T-cell (primary cell): ENCODE results near the gene KLHDC8A. TPM values are rescaled to one million over a fixed set of nuclear protein-coding genes. Genes with fewer than 3 reads are reported as not detected.

Source experiments
- ATAC-seq, 4 experiments: fragments of 200-7000 bp in 3 of 4; fragments of 150-1000 bp in 1 of 4; cut with Tn5 transposase; replicated peaks in 1 of 4; 1 replicate in 3 of 4; 2 replicates in 1 of 4; pipeline ENCODE4 v1.10.0; 2021; ENCODE audit warnings: moderate library complexity in 3 of 4, mild to moderate bottlenecking in 2 of 4, moderate number of reproducible peaks in 1 of 4
- CTCF ChIA-PET, 2 donors: fragments of 300-600 bp; sonication (Branson Sonifier 250); formaldehyde crosslinking; loops; one replicate each; lab custom pipeline; 2022; ENCODE audit warnings: antibody characterized with exemption in 2 of 2; lab: Charles Lee
- POLR2A ChIA-PET, 2 donors: fragments of 300-600 bp; sonication (Branson Sonifier 250); formaldehyde crosslinking; loops; one replicate each; lab custom pipeline; 2022; ENCODE audit warnings: antibody characterized with exemption in 2 of 2; lab: Charles Lee
- DNase-seq, 35 experiments: peaks; one replicate each; pipeline versions ENCODE4 v3.0.0 to v3.0.0-alpha.2; 2013 to 2023
- H3K27ac ChIP-seq: one replicate; pipeline ENCODE4 v1.5.1; 2013; ENCODE audit warnings: low read length
- H3K27me3 ChIP-seq, 2 experiments: replicated peaks in 1 of 2; 1 replicate in 1 of 2; 2 replicates in 1 of 2; pipeline versions ENCODE4 v1.6.1 to v1.7.0; 2013; ENCODE audit warnings: low read length in 1 of 2, mixed read lengths in 1 of 2; ENCODE audit not compliant: control insufficient read depth in 2 of 2, insufficient read depth in 2 of 2; ENCODE audit errors: extremely low read depth in 1 of 2
- H3K36me3 ChIP-seq, 2 donors: 1 replicate in 1 of 2; 2 replicates in 1 of 2; pipeline versions ENCODE4 v1.6.1 to v1.7.0; 2013; ENCODE audit warnings: low read length in 1 of 2; ENCODE audit not compliant: control insufficient read depth in 2 of 2, insufficient read depth in 1 of 2; ENCODE audit errors: extremely low read depth in 1 of 2
- H3K4me1 ChIP-seq, 2 experiments: 1 replicate in 1 of 2; 2 replicates in 1 of 2; pipeline versions ENCODE4 v1.6.1 to v1.7.0; 2013; ENCODE audit warnings: low read length in 2 of 2, mixed read lengths in 1 of 2; ENCODE audit not compliant: insufficient read depth in 2 of 2, control insufficient read depth in 1 of 2; ENCODE audit errors: extremely low read depth in 1 of 2
- H3K4me3 ChIP-seq, 2 donors: 1 replicate in 1 of 2; 2 replicates in 1 of 2; pipeline versions ENCODE4 v1.5.1 to v1.7.0; 2013; ENCODE audit warnings: mild to moderate bottlenecking in 2 of 2, low read length in 1 of 2, moderate library complexity in 1 of 2; ENCODE audit not compliant: control insufficient read depth in 1 of 2; ENCODE audit errors: extremely low read depth in 1 of 2
- H3K9me3 ChIP-seq: 2 replicates; pipeline ENCODE4 v1.7.0; 2013
- H3K27ac Mint-ChIP-seq, 2 donors: one replicate each; pipeline ENCODE4 v1.8.0; 2020 to 2021; ENCODE audit warnings: mild to moderate bottlenecking in 2 of 2, mixed read lengths in 2 of 2
- H3K27me3 Mint-ChIP-seq, 2 donors: one replicate each; pipeline ENCODE4 v1.8.0; 2021 to 2022; ENCODE audit warnings: mixed read lengths in 2 of 2
- H3K36me3 Mint-ChIP-seq: one replicate; pipeline ENCODE4 v1.8.0; 2021; ENCODE audit warnings: mixed read lengths
- H3K4me1 Mint-ChIP-seq, 3 donors: one replicate each; pipeline ENCODE4 v1.8.0; 2020 to 2022; ENCODE audit warnings: mixed read lengths in 3 of 3, mild to moderate bottlenecking in 1 of 3
- H3K4me3 Mint-ChIP-seq, 3 donors: one replicate each; pipeline ENCODE4 v1.8.0; 2020 to 2022; ENCODE audit warnings: mild to moderate bottlenecking in 3 of 3, mixed read lengths in 3 of 3, moderate library complexity in 3 of 3
- H3K9me3 Mint-ChIP-seq, 3 donors: one replicate each; pipeline ENCODE4 v1.8.0; 2020 to 2022; ENCODE audit warnings: mixed read lengths in 3 of 3
- WGBS: methylation state at CpG from one replicate; pipeline ENCODE4 v1.1.5; 2013; ENCODE audit warnings: missing lambda C conversion rate; ENCODE audit not compliant: insufficient coverage; 5-methylcytosine and 5-hydroxymethylcytosine counted together
- total RNA-seq, 35 experiments: library from RNA in 6 of 35; stranded (reverse) in 6 of 35; fragments of 120-200 nt in 1 of 35; gene quantifications; one replicate each; pipeline versions ENCODE4 v1.2.1 to v1.2.4 and lab custom pipeline; 2013 to 2026

KLHDC8A gene
- total RNA-seq, 5 donors from 2014 or later (not counting 1 experiment from before 2014, with no cell fraction given), result 0.30 TPM; not detected in 4

DNA sequence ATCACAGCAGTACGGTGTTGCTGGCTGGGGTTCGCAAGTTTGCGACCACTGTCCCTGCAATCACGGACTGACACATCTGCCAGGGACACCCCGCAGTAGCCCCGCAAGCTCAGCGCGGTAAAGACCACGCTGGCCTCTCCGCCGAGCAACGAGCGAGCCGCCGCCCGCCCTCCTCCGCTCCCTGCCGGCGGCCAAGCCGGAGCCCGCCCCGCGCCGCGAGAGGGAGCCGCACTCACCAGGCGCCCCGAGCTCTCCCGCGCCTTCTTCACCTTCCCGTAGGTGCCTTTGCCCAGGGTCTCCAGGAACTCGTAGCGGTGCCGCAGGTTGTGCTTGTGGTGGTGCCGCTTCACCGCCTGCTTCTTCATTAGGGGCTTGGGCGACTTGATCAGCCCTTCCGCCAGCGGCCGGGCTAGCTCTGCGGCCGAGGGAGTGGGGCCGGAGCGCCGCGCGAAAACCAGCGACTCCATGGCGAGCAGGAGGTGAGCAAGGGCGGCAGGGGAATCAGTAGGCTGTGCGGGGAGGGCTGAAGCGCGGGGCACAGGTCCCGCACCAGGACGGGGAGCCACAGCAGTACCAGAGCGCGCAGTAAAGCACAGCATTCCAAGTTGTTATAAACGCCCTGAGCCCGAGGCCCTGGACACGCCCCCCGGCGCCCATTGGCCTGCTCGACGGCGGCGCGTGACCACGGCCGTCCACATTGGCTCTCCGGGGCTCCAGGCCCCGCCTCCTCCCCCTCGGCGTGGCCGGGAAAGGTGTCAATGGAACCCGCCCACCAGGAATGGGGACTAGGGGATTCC is 35.4 kb downstream of the KLHDC8A start, which contains the start of gene NUAK2:
TSS of gene NUAK2 (minus strand) at position 584 of the 797 bp plus-strand sequence. CDS start at position 467, 117 bp downstream.
- H3K4me3 ChIP-seq, result peak within 1 kb of the TSS; percentile 97 to 100
- H3K27me3 ChIP-seq, result peaks cover 0 to 6% of the 10 kb centered on the region in 2 experiments
- Mint-ChIP-seq H3K36me3 (peaks cover 4% of the 10 kb centered on the region), H3K4me1 (peaks cover 60 to 90% (median 73%) of the 10 kb centered on the region in 3 donors), H3K27me3 (no peaks in the 10 kb centered on the region), H3K27ac (peak within 1 kb of the TSS; percentile 93), H3K4me3 (peak within 1 kb of the TSS; percentile 95 to 99 (median 98)), H3K9me3 (no peaks in the 10 kb centered on the region)
- H3K27ac ChIP-seq, result peak within 1 kb of the TSS; percentile 50
- DNase-seq (peak; percentile 66 to 90 (median 80)), ATAC-seq (peak; percentile 90 to 93 (median 90))
- H3K4me1 ChIP-seq, result peaks cover 30 to 76% of the 10 kb centered on the region in 2 experiments
- H3K9me3 ChIP-seq, result no peaks in the 10 kb centered on the region
- H3K36me3 ChIP-seq, result peaks cover 0 to 10% of the 10 kb centered on the region in 2 donors
- under 1% methylated on average over 73 of the region's 75 CpGs for WGBS
- ChIA-PET POLR2A (interaction anchor here in 1 of 2 donors (0.6 kb wide), 1 partner anchor 28 kb away, joined by 3 read pairs; no protein-coding TSS in a partner anchor), CTCF (interaction anchor here (0.7 to 12.5 kb wide), 10 partner anchors 10 to 95 kb away, joined by 3 to 249 read pairs (median 5); no protein-coding TSS in a partner anchor)

GRCh38 chr1:205319081-205320018 is 37.4 kb downstream of the KLHDC8A start:
- H3K9me3 ChIP-seq, result no peaks in the 10 kb centered on the region
- peaks cover 4% of the 10 kb centered on the region for H3K36me3 Mint-ChIP-seq
- no peaks in the 10 kb centered on the region for H3K9me3 Mint-ChIP-seq
- H3K4me1 Mint-ChIP-seq, result peaks cover 66 to 97% (median 78%) of the 10 kb centered on the region in 3 donors
- peak overlapping the region; percentile 97 to 100 for H3K4me3 ChIP-seq
- ATAC-seq (peak; percentile 24 to 38 (median 34)), DNase-seq (peak in 22 of 35 experiments; percentile 11 to 59 (median 23))
- POLR2A ChIA-PET, result interaction anchor here (0.5 to 0.7 kb wide), 2 partner anchors 44 to 768 kb away, joined by 3 to 4 read pairs; no protein-coding TSS in a partner anchor
- peak overlapping the region; percentile 95 to 99 (median 98) for H3K4me3 Mint-ChIP-seq
- H3K4me1 ChIP-seq, result peaks cover 46 to 79% of the 10 kb centered on the region in 2 experiments
- peak overlapping the region; percentile 93 to 94 for H3K27ac Mint-ChIP-seq
- H3K27ac ChIP-seq, result peak overlapping the region; percentile 39
- H3K27me3 ChIP-seq, result peaks cover 0 to 2% of the 10 kb centered on the region in 2 experiments
- H3K27me3 Mint-ChIP-seq, result no peaks in the 10 kb centered on the region
- CTCF ChIA-PET, result interaction anchor here (0.6 to 12.5 kb wide), 10 partner anchors 11 to 90 kb away, joined by 3 to 249 read pairs (median 5); no protein-coding TSS in a partner anchor
- 3% methylated on average over 5 of the region's 6 CpGs for WGBS
- H3K36me3 ChIP-seq, result peaks cover 0 to 12% of the 10 kb centered on the region in 2 donors

DNA sequence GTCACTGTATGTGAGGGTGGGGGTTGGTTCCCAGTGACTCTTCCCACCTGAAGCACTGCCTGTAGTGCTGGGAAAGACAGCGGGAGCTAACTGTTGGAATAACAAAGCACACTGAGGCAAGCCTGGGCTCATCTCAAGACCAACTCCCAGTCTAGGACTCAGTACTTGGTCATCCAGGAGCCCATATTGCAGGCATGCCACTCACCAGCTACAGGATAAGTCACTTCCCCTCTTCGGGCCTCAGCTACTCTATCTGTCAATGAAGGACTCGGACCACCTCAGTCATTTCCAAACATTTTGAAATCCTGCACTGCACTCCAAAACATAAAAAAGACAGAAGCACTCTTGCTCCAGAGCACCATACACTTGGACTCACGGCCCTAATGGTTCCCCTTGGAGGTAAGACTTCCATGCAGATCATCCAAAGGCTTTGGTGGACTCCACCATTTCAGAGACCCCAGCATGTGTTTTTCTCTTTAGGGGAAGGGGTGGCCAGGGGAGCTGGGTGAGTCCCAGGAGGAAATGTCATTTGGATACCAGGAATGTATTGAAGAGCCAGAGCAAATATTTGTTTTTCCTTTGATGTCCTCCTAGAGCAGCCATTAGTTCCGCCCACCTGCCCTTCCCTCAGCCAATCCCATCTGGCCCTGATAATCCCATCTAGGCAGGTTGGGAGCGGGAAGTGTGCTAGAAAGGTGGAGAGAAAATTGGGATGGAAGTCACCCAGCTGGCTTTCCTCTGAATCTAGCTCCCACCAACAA is 38.3 kb downstream of the KLHDC8A start:
- H3K27ac ChIP-seq, result no peak overlapping the region
- Mint-ChIP-seq H3K27me3 (no peaks in the 10 kb centered on the region), H3K9me3 (no peaks in the 10 kb centered on the region), H3K4me3 (peak overlapping the region; percentile 95 to 99 (median 98)), H3K36me3 (peaks cover 4% of the 10 kb centered on the region), H3K27ac (peak overlapping the region; percentile 92 to 94), H3K4me1 (peaks cover 70 to 97% (median 80%) of the 10 kb centered on the region in 3 donors)
- ChIA-PET CTCF (interaction anchor here (0.7 to 12.5 kb wide), 6 partner anchors 15 to 89 kb away, joined by 3 to 249 read pairs (median 8); no protein-coding TSS in a partner anchor), POLR2A (interaction anchor here in 1 of 2 donors (0.7 kb wide), 1 partner anchor 43 kb away, joined by 3 read pairs; no protein-coding TSS in a partner anchor)
- DNase-seq (no peak), ATAC-seq (no peak)
- peaks cover 52 to 85% of the 10 kb centered on the region in 2 experiments for H3K4me1 ChIP-seq
- H3K27me3 ChIP-seq, result peaks cover 0 to 2% of the 10 kb centered on the region in 2 experiments
- peaks cover 0 to 12% of the 10 kb centered on the region in 2 donors for H3K36me3 ChIP-seq
- H3K4me3 ChIP-seq, result peak overlapping the region; percentile 97 to 100
- no peaks in the 10 kb centered on the region for H3K9me3 ChIP-seq
- WGBS, result 66% methylated on average over 3 of the region's 6 CpGs

GRCh38 chr1:205317311-205317917 is 39.3 kb downstream of the KLHDC8A start:
- no peaks in the 10 kb centered on the region for H3K27me3 ChIP-seq
- H3K4me1 ChIP-seq, result peaks cover 58 to 88% of the 10 kb centered on the region in 2 experiments
- peaks cover under 1 to 12% of the 10 kb centered on the region in 2 donors for H3K36me3 ChIP-seq
- H3K9me3 ChIP-seq, result no peaks in the 10 kb centered on the region
- Mint-ChIP-seq H3K36me3 (peaks cover 4% of the 10 kb centered on the region), H3K27me3 (no peaks in the 10 kb centered on the region), H3K4me3 (peak overlapping the region; percentile 95 to 99 (median 98)), H3K9me3 (no peaks in the 10 kb centered on the region), H3K4me1 (peaks cover 77 to 100% (median 87%) of the 10 kb centered on the region in 3 donors), H3K27ac (peak overlapping the region; percentile 92 to 94)
- no peak for ATAC-seq
- peak overlapping the region in 1 of 2 donors; percentile 100 for H3K4me3 ChIP-seq
- CTCF ChIA-PET, result interaction anchor here (0.5 to 12.5 kb wide), 6 partner anchors 32 to 606 kb away, joined by 3 to 249 read pairs (median 4); no protein-coding TSS in a partner anchor
- H3K27ac ChIP-seq, result peak overlapping the region; percentile 39
- POLR2A ChIA-PET, result interaction anchor here in 1 of 2 donors (0.6 kb wide), 1 partner anchor 38 kb away, joined by 3 read pairs; no protein-coding TSS in a partner anchor
- no peak for DNase-seq
- WGBS, result 60% methylated on average over 4 of the region's 7 CpGs

GRCh38 chr1:205316161-205316566 is 40.6 kb downstream of the KLHDC8A start:
- Mint-ChIP-seq H3K4me1 (peaks cover 85 to 99% (median 93%) of the 10 kb centered on the region in 3 donors), H3K27ac (peak overlapping the region; percentile 92 to 94), H3K36me3 (peaks cover 13% of the 10 kb centered on the region), H3K27me3 (no peaks in the 10 kb centered on the region), H3K9me3 (no peaks in the 10 kb centered on the region), H3K4me3 (peak overlapping the region; percentile 61 to 99 (median 95))
- Histone ChIP-seq H3K36me3 (peaks cover 5 to 18% of the 10 kb centered on the region in 2 donors), H3K4me1 (peaks cover 60 to 86% of the 10 kb centered on the region in 2 experiments), H3K4me3 (peak overlapping the region in 1 of 2 donors; percentile 100), H3K9me3 (no peaks in the 10 kb centered on the region), H3K27me3 (no peaks in the 10 kb centered on the region), H3K27ac (peak overlapping the region; percentile 39)
- POLR2A ChIA-PET, result no interaction called here
- ATAC-seq (no peak), DNase-seq (peak in 1 of 35 experiments; percentile 48)
- WGBS, result no CpG with 5 or more reads among the region's 2 CpGs
- CTCF ChIA-PET, result interaction anchor here in 1 of 2 donors (0.5 to 2.7 kb wide), 2 partner anchors 9 to 315 kb away, joined by 3 to 10 read pairs; no protein-coding TSS in a partner anchor
